Urinary bladder (tissue), 4 donors: ENCODE data around the gene DGLUCY. TPM values are rescaled to one million over a fixed set of nuclear protein-coding genes. Genes with fewer than 3 reads are reported as not detected.
"Not testable (repeated sequence)": the region's sequence is repeated elsewhere in the genome, so short reads cannot be mapped to it uniquely, and the experiment has no call there.

Source experiments
- DNase-seq: peaks from one replicate; pipeline ENCODE4 v3.0.0-alpha.2; 2015; ENCODE audit errors: extremely low spot score
- H3K27ac ChIP-seq: one replicate; pipeline ENCODE4 v1.5.1; 2013; ENCODE audit warnings: low read depth, mild to moderate bottlenecking, moderate library complexity
- H3K36me3 ChIP-seq: one replicate; pipeline ENCODE4 v1.6.1; 2013; ENCODE audit warnings: mild to moderate bottlenecking, moderate library complexity; ENCODE audit not compliant: insufficient read depth
- H3K4me1 ChIP-seq: one replicate; pipeline ENCODE4 v1.6.1; 2013; ENCODE audit warnings: mild to moderate bottlenecking, moderate library complexity; ENCODE audit not compliant: insufficient read depth
- H3K4me3 ChIP-seq: one replicate; pipeline ENCODE4 v1.5.1; 2013; ENCODE audit warnings: low read depth, low read length
- WGBS: extraction: QIAGEN DNeasy Blood & Tissue Kit; methylation state at CpG from one replicate; pipeline ENCODE4 v1.1.7; 2013; 5-methylcytosine and 5-hydroxymethylcytosine counted together
- polyA plus RNA-seq: library from polyadenylated mRNA; stranded (reverse); fragments of 200-250 nt; gene quantifications from one replicate; pipeline ENCODE4 v1.2.3, GENCODE V29; 2013
- total RNA-seq: library from RNA; depleted of rRNA; stranded (reverse); fragments of >200 nt; gene quantifications from one replicate; pipeline ENCODE4 v1.2.3, GENCODE V29; 2014
- donor health status: healthy with polysubstance abuse.
- donor health status: healthy.

Gene DGLUCY
- total and polyA plus RNA-seq, 2 donors: 44.6 to 55.9 TPM

GRCh38 chr14:91200802-91201201 is 86.9 kb downstream of the DGLUCY start:
- H3K36me3 ChIP-seq, DNase-seq, H3K27ac ChIP-seq, H3K4me1 ChIP-seq, H3K4me3 ChIP-seq: not testable (repeated sequence)
- 98% methylated on average over 6 of the region's 6 CpGs for WGBS

GRCh38 chr14:91202234-91202974 is 88.5 kb downstream of the DGLUCY start:
- DNase-seq: no peak
- Histone ChIP-seq H3K4me3 (no peak overlapping the region), H3K27ac (no peak overlapping the region), H3K4me1 (no peaks in the 10 kb centered on the region), H3K36me3 (peaks cover 3% of the 10 kb centered on the region)
- 72% methylated on average over 15 of the region's 15 CpGs for WGBS

- no peak overlapping the region for H3K4me3 ChIP-seq
- peaks cover 3% of the 10 kb centered on the region for H3K36me3 ChIP-seq
- 98% methylated on average over 14 of the region's 14 CpGs for WGBS
- DNase-seq: no peak
- no peak overlapping the region for H3K27ac ChIP-seq
- H3K4me1 ChIP-seq: no peaks in the 10 kb centered on the region
These were observed 90.8 kb downstream of the DGLUCY start for GRCh38 chr14:91204657-91205056.

GRCh38 chr14:91205459-91205858 is 91.6 kb downstream of the DGLUCY start:
- Histone ChIP-seq H3K27ac (no peak overlapping the region), H3K4me3 (no peak overlapping the region), H3K36me3 (peaks cover 6% of the 10 kb centered on the region), H3K4me1 (no peaks in the 10 kb centered on the region)
- DNase-seq: no peak
- WGBS: 77% methylated on average over 7 of the region's 7 CpGs

GRCh38 chr14:91207008-91207407 is 93.1 kb downstream of the DGLUCY start:
- WGBS: 83% methylated on average over 3 of the region's 3 CpGs
- Histone ChIP-seq H3K27ac (no peak overlapping the region), H3K4me3 (no peak overlapping the region), H3K36me3 (peaks cover 6% of the 10 kb centered on the region), H3K4me1 (no peaks in the 10 kb centered on the region)
- DNase-seq: no peak

GRCh38 chr14:91211017-91211416 is 97.1 kb downstream of the DGLUCY start:
- H3K27ac ChIP-seq: no peak overlapping the region
- no peaks in the 10 kb centered on the region for H3K4me1 ChIP-seq
- peaks cover 6% of the 10 kb centered on the region for H3K36me3 ChIP-seq
- DNase-seq: no peak
- no peak overlapping the region for H3K4me3 ChIP-seq
- 98% methylated on average over 2 of the region's 2 CpGs for WGBS

- WGBS: 87% methylated on average over 6 of the region's 6 CpGs
These were observed 100.4 kb downstream of the DGLUCY start for GRCh38 chr14:91214306-91214705.

GRCh38 chr14:91215381-91215780 is 101.5 kb downstream of the DGLUCY start:
- H3K36me3 ChIP-seq: peaks cover 9% of the 10 kb centered on the region

More at GRCh38 chr14:91214306-91214705, 100.4 kb downstream of the DGLUCY start:
- H3K4me3 ChIP-seq: no peak overlapping the region
- DNase-seq: no peak
- H3K27ac ChIP-seq: no peak overlapping the region
- no peaks in the 10 kb centered on the region for H3K4me1 ChIP-seq
- peaks cover 12% of the 10 kb centered on the region for H3K36me3 ChIP-seq

GRCh38 chr14:91216731-91217226 is 102.9 kb downstream of the DGLUCY start:
- Histone ChIP-seq H3K36me3 (peaks cover 9% of the 10 kb centered on the region), H3K4me1 (no peaks in the 10 kb centered on the region), H3K4me3 (no peak overlapping the region), H3K27ac (no peak overlapping the region)
- WGBS: 95% methylated on average over 13 of the region's 13 CpGs
- no peak for DNase-seq

More at GRCh38 chr14:91215381-91215780, 101.5 kb downstream of the DGLUCY start:
- Histone ChIP-seq H3K4me1 (no peaks in the 10 kb centered on the region), H3K27ac (no peak overlapping the region), H3K4me3 (no peak overlapping the region)
- 91% methylated on average over 10 of the region's 10 CpGs for WGBS
- no peak for DNase-seq

GRCh38 chr14:91218014-91218413 is 104.1 kb downstream of the DGLUCY start:
- peaks cover 9% of the 10 kb centered on the region for H3K36me3 ChIP-seq
- WGBS: 87% methylated on average over 4 of the region's 4 CpGs
- DNase-seq: no peak
- no peak overlapping the region for H3K4me3 ChIP-seq
- no peak overlapping the region for H3K27ac ChIP-seq
- no peaks in the 10 kb centered on the region for H3K4me1 ChIP-seq

GRCh38 chr14:91219517-91220389 is 105.9 kb downstream of the DGLUCY start:
- H3K4me3 ChIP-seq: no peak overlapping the region
- WGBS: 73% methylated on average over 13 of the region's 13 CpGs
- no peaks in the 10 kb centered on the region for H3K4me1 ChIP-seq
- no peak for DNase-seq
- peaks cover 9% of the 10 kb centered on the region for H3K36me3 ChIP-seq
- no peak overlapping the region for H3K27ac ChIP-seq

- no peak overlapping the region for H3K27ac ChIP-seq
- no peak overlapping the region for H3K4me3 ChIP-seq
- WGBS: 88% methylated on average over 9 of the region's 9 CpGs
- peaks cover 6% of the 10 kb centered on the region for H3K36me3 ChIP-seq
- no peak for DNase-seq
- no peaks in the 10 kb centered on the region for H3K4me1 ChIP-seq
These were observed 106.7 kb downstream of the DGLUCY start for GRCh38 chr14:91220581-91221000.

GRCh38 chr14:91221270-91221669 is 107.4 kb downstream of the DGLUCY start:
- no peak overlapping the region for H3K4me3 ChIP-seq
- peaks cover 6% of the 10 kb centered on the region for H3K36me3 ChIP-seq
- H3K27ac ChIP-seq: no peak overlapping the region
- DNase-seq: no peak
- H3K4me1 ChIP-seq: no peaks in the 10 kb centered on the region
- 98% methylated on average over 1 of the region's 1 CpG for WGBS
